Stimulated activated CD4-positive, alpha-beta T cell treated with anti-CD3 and anti-CD28 coated beads, Interleukin-1b, Interleukin-23, amount 100 ng/mL, for 4 hours (primary cell): ENCODE results near the gene KRT77.
"Not testable (repeated sequence)": the region's sequence is repeated elsewhere in the genome, so short reads cannot be mapped to it uniquely, and the experiment has no call there.

Experiments
- DNase-seq, 2 donors: peaks; one replicate each; pipeline ENCODE4 v3.0.0-alpha.2; 2020; ENCODE audit warnings: low read depth in 2 of 2

Gene KRT77

GRCh38 chr12:52722680-52723079, 19.4 kb upstream of the KRT77 start:
- DNase-seq = no peak

- no peak for DNase-seq
Measured at GRCh38 chr12:52721838-52722470, 18.6 kb upstream of the KRT77 start.

GRCh38 chr12:52720365-52720886, 17.1 kb upstream of the KRT77 start:
- DNase-seq = no peak

- no peak for DNase-seq
Measured at GRCh38 chr12:52716061-52716460, 12.7 kb upstream of the KRT77 start.

- no peak for DNase-seq
Measured at GRCh38 chr12:52715416-52715815, 12.1 kb upstream of the KRT77 start.

- no peak for DNase-seq
Measured at GRCh38 chr12:52714887-52715281, 11.6 kb upstream of the KRT77 start.

- peak in 1 of 2 donors; percentile 16 for DNase-seq
Measured at GRCh38 chr12:52713960-52714886, 10.9 kb upstream of the KRT77 start.

GRCh38 chr12:52712122-52712521, 8.8 kb upstream of the KRT77 start:
- DNase-seq = not testable (repeated sequence)

GRCh38 chr12:52710730-52711129, 7.4 kb upstream of the KRT77 start:
- no peak for DNase-seq

- no peak for DNase-seq
Measured at GRCh38 chr12:52708010-52708409, 4.7 kb upstream of the KRT77 start.

- no peak for DNase-seq
Measured at GRCh38 chr12:52704464-52704863, 1.1 kb upstream of the KRT77 start.

- no peak for DNase-seq
Measured at GRCh38 chr12:52703878-52704277, 554 bp upstream of the KRT77 start.

GRCh38 chr12:52702338-52702737, 986 bp downstream of the KRT77 start:
- DNase-seq = no peak

- no peak for DNase-seq
Measured at GRCh38 chr12:52701281-52701680, 2.0 kb downstream of the KRT77 start.

GRCh38 chr12:52699960-52700359, 3.4 kb downstream of the KRT77 start:
- DNase-seq = no peak

GRCh38 chr12:52699373-52699772, 4.0 kb downstream of the KRT77 start:
- DNase-seq = no peak

- no peak for DNase-seq
Measured at GRCh38 chr12:52698651-52699340, 4.5 kb downstream of the KRT77 start.

GRCh38 chr12:52697058-52697582, 6.2 kb downstream of the KRT77 start:
- no peak for DNase-seq

GRCh38 chr12:52696588-52696987, 6.7 kb downstream of the KRT77 start:
- no peak for DNase-seq

GRCh38 chr12:52695039-52695438, 8.3 kb downstream of the KRT77 start:
- no peak for DNase-seq

- no peak for DNase-seq
Measured at GRCh38 chr12:52694151-52694550, 9.2 kb downstream of the KRT77 start.

- no peak for DNase-seq
Measured at GRCh38 chr12:52693261-52693660, 10.1 kb downstream of the KRT77 start.
